ENCODE measurements around the gene IL22RA2. TPM values are rescaled to one million over a fixed set of nuclear protein-coding genes. Genes with fewer than 3 reads are reported as not detected.

IL22RA2 gene
- total RNA-seq, 4 donors from 2014 or later = not detected

- intact Hi-C loops (cut with DNase I; ENCODE audit: low total_unique reads) = no loop called here
- Histone ChIP-seq H3K27me3 (no peaks in the 10 kb centered on the region), H3K9me3 (no peaks in the 10 kb centered on the region), H3K4me1 (no peaks in the 10 kb centered on the region), H3K36me3 (no peaks in the 10 kb centered on the region), H3K4me3 (no peak overlapping the region), H3K27ac (no peak overlapping the region)
- in situ Hi-C loops (cut with MboI; ENCODE audit: low sequenced_read_pairs in 4 of 4) = no loop called here
- ATAC-seq (no peak), DNase-seq (no peak)
- no peak for TF ChIP-seq POLR2A (IDR thresholded peaks at IDR 0.05)
- no peak for TF ChIP-seq CTCF (IDR thresholded peaks at IDR 0.05 in 4 of 5, conservative IDR thresholded peaks at IDR 0.05 in 1 of 5)
Measured at GRCh38 chr6:137171824-137172733, 1.4 kb downstream of the IL22RA2 start.

- in situ Hi-C loops (cut with MboI; ENCODE audit: low sequenced_read_pairs in 4 of 4) = no loop called here
- Histone ChIP-seq H3K36me3 (no peaks in the 10 kb centered on the region), H3K4me1 (no peaks in the 10 kb centered on the region), H3K27ac (no peak overlapping the region), H3K9me3 (no peaks in the 10 kb centered on the region), H3K27me3 (no peaks in the 10 kb centered on the region), H3K4me3 (no peak overlapping the region)
- ATAC-seq (no peak), DNase-seq (no peak)
- TF ChIP-seq POLR2A (IDR thresholded peaks at IDR 0.05) (no peak), CTCF (IDR thresholded peaks at IDR 0.05 in 4 of 5, conservative IDR thresholded peaks at IDR 0.05 in 1 of 5) (no peak)
- intact Hi-C loops (cut with DNase I; ENCODE audit: low total_unique reads) = no loop called here
Measured at GRCh38 chr6:137171053-137171374, 2.4 kb downstream of the IL22RA2 start.

GRCh38 chr6:137170266-137171052, 3.0 kb downstream of the IL22RA2 start:
- H3K4me1 ChIP-seq = no peaks in the 10 kb centered on the region
- intact Hi-C loops (cut with DNase I; ENCODE audit: low total_unique reads) = no loop called here
- H3K36me3 ChIP-seq = no peaks in the 10 kb centered on the region
- no peak overlapping the region for H3K4me3 ChIP-seq
- DNase-seq (no peak), ATAC-seq (no peak)
- TF ChIP-seq CTCF (IDR thresholded peaks at IDR 0.05 in 4 of 5, conservative IDR thresholded peaks at IDR 0.05 in 1 of 5) = no peak
- TF ChIP-seq POLR2A (IDR thresholded peaks at IDR 0.05) = no peak
- no peak overlapping the region for H3K27ac ChIP-seq
- H3K27me3 ChIP-seq = no peaks in the 10 kb centered on the region
- in situ Hi-C loops (cut with MboI; ENCODE audit: low sequenced_read_pairs in 4 of 4) = no loop called here
- no peaks in the 10 kb centered on the region for H3K9me3 ChIP-seq

GRCh38 chr6:137167702-137168377, 5.6 kb downstream of the IL22RA2 start:
- in situ Hi-C loops (cut with MboI; ENCODE audit: low sequenced_read_pairs in 4 of 4) (no loop called here), intact Hi-C loops (cut with DNase I; ENCODE audit: low total_unique reads) (no loop called here)
- Histone ChIP-seq H3K27ac (no peak overlapping the region), H3K4me3 (no peak overlapping the region), H3K9me3 (no peaks in the 10 kb centered on the region), H3K4me1 (no peaks in the 10 kb centered on the region), H3K36me3 (no peaks in the 10 kb centered on the region), H3K27me3 (no peaks in the 10 kb centered on the region)
- DNase-seq = no peak
- ATAC-seq = no peak
- no peak for TF ChIP-seq POLR2A (IDR thresholded peaks at IDR 0.05)
- TF ChIP-seq CTCF (IDR thresholded peaks at IDR 0.05 in 4 of 5, conservative IDR thresholded peaks at IDR 0.05 in 1 of 5) = no peak

All from gastrocnemius medialis (tissue), 4 donors.